ENCODE measurements around the gene TLN1.

TLN1 gene

DNA sequence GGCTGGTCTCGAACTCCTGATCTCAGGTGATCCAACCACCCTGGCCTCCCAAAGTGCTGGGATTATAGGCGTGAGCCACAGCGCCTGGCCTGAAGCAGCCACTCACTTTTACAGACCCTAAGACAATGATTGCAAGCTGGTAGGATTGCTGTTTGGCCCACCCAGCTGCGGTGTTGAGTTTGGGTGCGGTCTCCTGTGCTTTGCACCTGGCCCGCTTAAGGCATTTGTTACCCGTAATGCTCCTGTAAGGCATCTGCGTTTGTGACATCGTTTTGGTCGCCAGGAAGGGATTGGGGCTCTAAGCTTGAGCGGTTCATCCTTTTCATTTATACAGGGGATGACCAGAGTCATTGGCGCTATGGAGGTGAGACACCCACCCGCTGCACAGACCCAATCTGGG, 56.8 kb downstream of the TLN1 start:
- H3K4me3 ChIP-seq (ENCODE audit: low read length): no peak overlapping the region
- no peak for DNase-seq (ENCODE audit: low read depth, low spot score)

DNA sequence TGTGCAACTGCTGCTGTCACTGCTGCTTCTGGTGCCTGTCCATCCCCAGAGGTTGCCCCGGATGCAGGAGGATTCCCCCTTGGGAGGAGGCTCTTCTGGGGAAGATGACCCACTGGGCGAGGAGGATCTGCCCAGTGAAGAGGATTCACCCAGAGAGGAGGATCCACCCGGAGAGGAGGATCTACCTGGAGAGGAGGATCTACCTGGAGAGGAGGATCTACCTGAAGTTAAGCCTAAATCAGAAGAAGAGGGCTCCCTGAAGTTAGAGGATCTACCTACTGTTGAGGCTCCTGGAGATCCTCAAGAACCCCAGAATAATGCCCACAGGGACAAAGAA, 58.0 kb downstream of the TLN1 start:
- DNase-seq (ENCODE audit: low read depth, low spot score): no peak
- H3K4me3 ChIP-seq (ENCODE audit: low read length): no peak overlapping the region

DNA sequence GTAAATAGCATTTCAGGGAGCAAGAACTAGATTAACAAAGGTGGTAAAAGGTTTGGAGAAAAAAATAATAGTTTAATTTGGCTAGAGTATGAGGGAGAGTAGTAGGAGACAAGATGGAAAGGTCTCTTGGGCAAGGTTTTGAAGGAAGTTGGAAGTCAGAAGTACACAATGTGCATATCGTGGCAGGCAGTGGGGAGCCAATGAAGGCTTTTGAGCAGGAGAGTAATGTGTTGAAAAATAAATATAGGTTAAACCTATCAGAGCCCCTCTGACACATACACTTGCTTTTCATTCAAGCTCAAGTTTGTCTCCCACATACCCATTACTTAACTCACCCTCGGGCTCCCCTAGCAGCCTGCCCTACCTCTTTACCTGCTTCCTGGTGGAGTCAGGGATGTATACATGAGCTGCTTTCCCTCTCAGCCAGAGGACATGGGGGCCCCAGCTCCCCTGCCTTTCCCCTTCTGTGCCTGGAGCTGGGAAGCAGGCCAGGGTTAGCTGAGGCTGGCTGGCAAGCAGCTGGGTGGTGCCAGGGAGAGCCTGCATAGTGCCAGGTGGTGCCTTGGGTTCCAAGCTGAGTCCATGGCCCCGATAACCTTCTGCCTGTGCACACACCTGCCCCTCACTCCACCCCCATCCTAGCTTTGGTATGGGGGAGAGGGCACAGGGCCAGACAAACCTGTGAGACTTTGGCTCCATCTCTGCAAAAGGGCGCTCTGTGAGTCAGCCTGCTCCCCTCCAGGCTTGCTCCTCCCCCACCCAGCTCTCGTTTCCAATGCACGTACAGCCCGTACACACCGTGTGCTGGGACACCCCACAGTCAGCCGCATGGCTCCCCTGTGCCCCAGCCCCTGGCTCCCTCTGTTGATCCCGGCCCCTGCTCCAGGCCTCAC, 58.6 kb downstream of the TLN1 start, which contains the start of gene CA9:
CA9 (plus strand) TSS at position 797 of the 893 bp plus-strand sequence; CDS start at position 829, 32 bp downstream.
- no peak within 1 kb of the TSS for H3K4me3 ChIP-seq (ENCODE audit: low read length)
- no peak for DNase-seq (ENCODE audit: low read depth, low spot score)

DNA sequence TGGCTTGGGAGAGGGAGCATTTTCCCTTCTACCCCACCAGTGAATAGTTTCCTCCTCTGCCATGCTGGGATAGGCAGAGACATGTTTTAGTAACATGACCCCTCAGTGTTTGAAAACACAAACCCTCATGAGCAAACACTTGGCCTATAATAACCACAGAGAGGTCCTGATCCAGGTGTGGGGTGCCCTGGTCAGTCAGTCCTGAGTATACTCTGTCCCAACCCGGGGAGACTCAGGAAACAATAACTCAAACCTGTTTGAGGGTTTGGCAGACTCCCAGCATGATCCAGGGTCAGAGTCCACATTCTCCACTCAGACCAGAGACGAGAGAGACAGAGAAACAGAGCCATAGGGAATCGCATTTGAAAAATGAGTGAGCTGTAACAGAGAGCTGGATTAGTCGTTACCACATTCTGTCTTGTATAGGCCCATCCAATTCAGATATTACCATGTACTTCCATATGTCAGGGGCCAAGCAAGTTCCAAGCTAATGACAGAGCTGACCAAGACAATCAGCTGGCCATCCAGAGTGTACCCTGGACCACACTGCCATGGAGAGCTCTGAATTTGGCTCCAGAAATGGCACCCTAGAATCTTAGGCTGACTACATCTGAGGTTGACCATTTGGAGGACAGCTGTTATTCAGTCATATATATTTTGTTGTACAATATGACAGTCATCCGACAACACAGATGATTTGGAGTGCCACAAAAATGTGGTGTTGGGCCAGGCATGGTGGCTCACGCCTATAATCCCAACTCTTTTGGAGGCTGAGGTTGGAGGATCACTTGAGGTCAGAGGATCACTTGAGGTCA, 62.5 kb downstream of the TLN1 start:
- DNase-seq (ENCODE audit: low read depth, low spot score): no peak
- H3K4me3 ChIP-seq (ENCODE audit: low read length): no peak overlapping the region

DNA sequence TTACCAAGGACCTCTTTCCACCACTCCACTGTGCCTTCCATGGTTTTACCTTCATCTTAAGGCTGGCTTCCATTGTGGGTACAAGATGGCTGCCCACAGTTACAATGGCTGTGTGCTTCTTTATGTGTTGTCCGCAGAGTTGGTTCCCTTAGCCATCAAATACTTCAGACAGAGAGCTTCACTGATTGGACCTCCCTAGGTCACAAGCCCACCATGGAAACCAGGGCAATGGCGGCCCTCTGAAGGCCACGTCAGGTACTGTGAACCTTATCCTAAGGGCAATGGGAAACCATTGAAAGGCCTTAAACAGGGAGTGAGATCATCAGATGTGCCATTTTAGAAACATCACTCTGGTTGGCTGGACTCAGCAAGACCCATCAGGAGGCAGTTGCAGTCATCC, 64.1 kb downstream of the TLN1 start:
- DNase-seq (ENCODE audit: low read depth, low spot score): no peak
- no peak overlapping the region for H3K4me3 ChIP-seq (ENCODE audit: low read length)

DNA sequence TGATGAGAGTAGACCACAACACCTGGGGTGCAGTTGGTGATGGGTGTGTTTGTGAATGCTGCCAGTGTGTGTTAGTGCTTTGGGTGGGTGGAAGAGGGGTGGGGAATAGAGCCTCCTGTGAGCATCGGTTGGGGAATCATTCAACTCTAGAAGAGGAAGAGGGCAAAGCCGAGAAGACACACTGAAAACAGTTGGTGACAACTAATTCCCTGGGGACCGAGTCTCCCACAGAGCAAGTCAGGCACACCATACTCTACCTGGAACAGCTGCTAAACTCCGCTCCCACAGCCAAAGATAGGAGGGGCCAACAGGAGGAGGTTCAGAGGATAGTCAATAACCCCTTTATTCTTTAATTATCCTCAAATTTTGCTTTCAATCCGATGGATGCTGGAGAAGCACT, 65.4 kb downstream of the TLN1 start:
- DNase-seq (ENCODE audit: low read depth, low spot score): no peak
- no peak overlapping the region for H3K4me3 ChIP-seq (ENCODE audit: low read length)

DNA sequence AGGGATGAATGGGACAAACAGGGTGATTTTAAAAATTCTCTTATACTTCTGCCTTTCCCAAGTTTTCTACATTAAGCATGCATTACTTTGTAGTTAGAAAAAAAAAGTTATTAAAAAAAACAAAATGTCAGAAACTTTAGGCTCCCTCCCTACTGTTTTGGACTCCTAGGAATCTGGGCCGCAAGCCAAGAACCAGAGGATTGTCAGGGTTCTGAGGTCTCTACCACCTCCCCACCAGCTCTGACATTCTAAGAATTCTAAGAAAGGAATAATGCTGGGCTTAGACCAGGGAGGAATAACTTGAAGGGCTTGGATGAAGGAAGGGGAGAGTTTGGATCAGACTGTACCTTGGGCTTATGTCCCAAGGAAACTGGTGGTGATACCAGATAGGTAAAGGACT, 66.0 kb downstream of the TLN1 start:
- no peak for DNase-seq (ENCODE audit: low read depth, low spot score)
- peak overlapping the region; percentile 59 for H3K4me3 ChIP-seq (ENCODE audit: low read length)

DNA sequence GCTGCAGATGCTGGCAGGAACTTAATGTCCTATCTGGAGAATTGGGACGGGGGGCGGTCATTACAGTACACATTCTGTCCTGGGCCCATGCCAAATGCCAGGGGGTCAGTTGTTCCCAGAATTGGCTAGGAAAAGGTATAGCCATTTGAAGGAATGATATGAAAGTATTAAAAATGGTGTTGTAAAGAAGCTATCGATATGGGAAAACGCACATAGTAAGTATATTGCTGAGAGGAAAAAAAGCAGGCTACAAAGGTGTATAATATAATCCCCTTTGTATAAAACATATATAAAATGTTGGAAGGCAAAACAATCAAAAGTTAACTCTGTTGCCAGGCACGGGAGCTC, 66.5 kb downstream of the TLN1 start:
- peak overlapping the region; percentile 59 for H3K4me3 ChIP-seq (ENCODE audit: low read length)
- DNase-seq (ENCODE audit: low read depth, low spot score): no peak

DNA sequence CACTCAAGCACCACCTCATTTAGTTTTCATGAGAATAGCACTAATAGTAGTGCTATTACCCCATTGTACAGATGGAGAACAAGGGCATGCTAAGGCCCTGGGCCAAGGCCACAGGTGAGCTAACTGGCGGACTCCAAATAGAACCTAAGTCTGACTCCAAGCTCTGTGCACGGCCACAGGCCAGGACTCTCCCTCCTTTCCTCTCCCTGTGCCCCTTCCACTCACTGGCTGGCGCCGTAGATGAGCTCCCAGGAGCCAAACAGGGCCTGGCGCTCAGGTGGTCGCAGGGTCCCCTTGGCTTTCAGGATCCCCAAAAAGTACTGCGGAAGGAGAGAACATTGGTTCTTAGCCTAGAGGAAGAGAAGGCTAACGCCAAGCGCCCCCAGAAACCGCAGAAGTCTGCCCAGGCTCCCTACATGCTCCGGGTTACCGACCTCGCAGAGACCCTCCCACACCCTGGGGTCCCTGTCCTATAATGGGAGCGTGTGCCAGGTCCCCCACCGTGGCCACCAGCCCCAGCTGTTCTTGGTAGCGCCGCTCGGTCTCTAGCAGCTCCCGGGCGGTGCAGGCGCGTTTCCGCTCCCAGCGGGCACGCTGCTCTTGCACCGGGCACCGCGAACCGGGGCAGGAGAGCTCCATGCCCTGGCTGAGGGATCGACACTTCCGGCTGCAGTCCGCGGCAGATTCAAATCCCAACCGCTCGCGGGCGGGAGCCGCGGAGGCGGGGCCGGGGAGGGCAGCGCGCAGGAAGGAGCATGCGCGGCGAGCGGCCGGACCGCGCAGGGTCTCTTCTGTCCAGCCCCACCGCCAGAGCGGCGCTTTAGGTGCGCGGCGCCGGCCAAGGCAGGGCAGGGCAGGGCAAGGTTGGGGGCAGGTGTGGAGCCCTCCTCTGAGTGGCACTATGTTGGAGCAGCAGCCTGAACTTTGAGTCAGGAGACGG, 67.2 kb downstream of the TLN1 start, which contains the start of gene ARHGEF39:
ARHGEF39 (minus strand) TSS at position 665 of the 940 bp plus-strand sequence; CDS start at position 639, 26 bp downstream.
- DNase-seq (ENCODE audit: low read depth, low spot score): peak; percentile 68

DNA sequence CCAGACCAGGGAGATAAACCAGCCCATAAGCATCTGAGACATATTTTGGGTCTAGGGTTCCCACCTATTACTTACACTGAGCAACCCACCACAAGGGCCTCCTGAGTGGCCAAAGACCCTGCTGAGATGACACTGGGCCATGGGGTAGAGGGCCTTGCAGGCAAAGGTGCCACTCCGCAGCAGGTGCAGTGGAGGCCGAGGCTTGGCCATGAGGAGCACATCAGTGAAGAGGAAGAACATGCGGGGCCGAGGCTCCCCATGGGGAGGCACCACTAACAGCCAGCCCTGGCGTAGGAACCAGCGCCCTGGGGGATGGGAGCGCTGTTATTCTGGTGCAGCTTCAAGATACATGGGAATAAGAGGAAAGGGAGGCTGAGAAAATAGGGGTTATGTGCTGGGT, 69.6 kb downstream of the TLN1 start:
- H3K4me3 ChIP-seq (ENCODE audit: low read length): no peak overlapping the region; the same call in 1 of the 2 replicates
- DNase-seq (ENCODE audit: low read depth, low spot score): no peak

More for the DNA sequence above, 67.2 kb downstream of the TLN1 start, which contains the start of gene ARHGEF39:
- H3K4me3 ChIP-seq (ENCODE audit: low read length): peak within 1 kb of the TSS; percentile 59

DNA sequence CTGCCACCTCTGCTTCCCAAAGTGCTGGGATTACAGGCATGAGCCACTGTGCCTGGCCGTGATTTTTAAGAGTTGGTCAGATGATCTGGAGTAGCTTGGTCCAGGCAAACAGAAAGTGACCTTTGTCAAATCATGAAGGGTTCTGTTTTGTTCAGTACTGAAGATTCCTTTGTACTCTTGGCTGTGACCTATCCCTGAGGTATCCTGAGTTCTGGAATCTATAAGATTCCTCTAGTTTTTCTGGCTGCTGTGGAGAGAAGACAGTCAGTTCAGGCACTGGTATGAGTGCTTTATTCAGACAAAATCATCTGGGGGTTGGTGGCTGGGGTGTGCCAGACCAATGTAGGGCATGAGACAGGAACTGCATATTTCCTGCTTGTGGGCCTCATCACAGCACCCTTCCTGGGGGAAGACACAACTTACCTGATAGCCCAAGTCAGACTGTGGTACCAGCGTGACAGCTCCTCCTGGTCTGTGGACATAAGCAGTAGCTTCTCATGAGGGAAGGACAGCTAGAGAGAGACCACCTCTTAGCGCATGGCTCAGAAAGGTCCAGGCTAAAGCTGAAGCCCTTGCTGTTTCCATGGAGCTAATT, 70.1 kb downstream of the TLN1 start:
- H3K4me3 ChIP-seq (ENCODE audit: low read length): peak overlapping the region; percentile 20
- DNase-seq (ENCODE audit: low read depth, low spot score): peak; percentile 55

DNA sequence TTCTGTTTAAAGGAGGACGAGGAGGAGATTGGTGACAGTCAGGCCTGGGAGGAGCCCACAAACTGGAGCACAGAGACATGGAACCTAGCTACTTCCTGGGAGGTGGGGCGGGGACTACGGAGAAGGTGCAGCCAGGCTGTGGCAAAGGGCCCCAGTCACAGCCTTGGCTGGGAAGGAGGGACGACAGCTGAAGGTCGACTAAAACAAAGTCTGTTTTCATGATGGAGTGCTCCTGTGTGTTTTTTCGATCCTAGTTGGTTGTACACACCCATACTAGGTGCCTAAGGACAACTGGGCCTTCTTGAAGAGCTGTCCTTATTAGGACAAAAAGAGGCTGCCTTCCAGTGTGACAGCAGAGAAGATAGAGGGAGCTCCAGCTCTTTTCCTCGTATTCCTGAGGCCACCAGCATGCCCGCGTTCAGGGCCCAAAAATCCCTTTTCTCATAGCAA, 71.0 kb downstream of the TLN1 start:
- no peak for DNase-seq (ENCODE audit: low read depth, low spot score)
- no peak overlapping the region for H3K4me3 ChIP-seq (ENCODE audit: low read length)

DNA sequence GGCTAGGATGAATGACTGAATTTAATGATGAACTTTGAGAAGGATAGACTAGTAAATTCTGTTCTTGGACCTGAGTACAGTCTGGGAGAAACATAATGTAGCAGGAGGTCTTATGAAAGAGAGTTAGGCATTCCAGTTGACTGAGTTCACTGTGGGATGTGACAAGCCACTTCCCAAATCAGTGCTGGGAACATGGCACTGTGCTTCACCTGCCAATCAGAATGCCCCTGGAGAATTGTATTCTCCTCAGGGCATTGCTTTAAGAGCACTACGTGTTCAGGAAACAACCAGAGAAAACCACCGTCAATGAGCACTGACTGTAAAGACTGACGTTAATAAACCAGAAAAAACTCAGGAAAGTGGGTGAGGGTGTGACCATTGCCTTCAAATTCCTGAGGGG, 72.7 kb downstream of the TLN1 start:
- peak overlapping the region; percentile 72; the same call in 1 of the 2 replicates for H3K4me3 ChIP-seq (ENCODE audit: low read length)

DNA sequence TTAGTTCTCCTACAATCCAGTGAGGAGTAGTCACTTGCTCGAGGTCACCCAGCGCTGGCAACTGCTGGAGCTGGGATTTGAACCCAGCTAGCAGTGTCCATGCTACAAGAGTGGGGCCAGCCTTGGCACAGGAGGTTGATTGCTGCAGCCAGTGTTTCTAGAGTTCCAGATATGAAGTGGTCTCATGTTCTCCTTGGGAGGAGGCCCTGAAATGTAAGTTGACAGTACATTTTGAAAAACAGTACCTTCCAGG, 73.1 kb downstream of the TLN1 start:
- peak overlapping the region; percentile 72 for H3K4me3 ChIP-seq (ENCODE audit: low read length)
- DNase-seq (ENCODE audit: low read depth, low spot score): no peak

More for the DNA sequence above, 72.7 kb downstream of the TLN1 start:
- no peak for DNase-seq (ENCODE audit: low read depth, low spot score)

DNA sequence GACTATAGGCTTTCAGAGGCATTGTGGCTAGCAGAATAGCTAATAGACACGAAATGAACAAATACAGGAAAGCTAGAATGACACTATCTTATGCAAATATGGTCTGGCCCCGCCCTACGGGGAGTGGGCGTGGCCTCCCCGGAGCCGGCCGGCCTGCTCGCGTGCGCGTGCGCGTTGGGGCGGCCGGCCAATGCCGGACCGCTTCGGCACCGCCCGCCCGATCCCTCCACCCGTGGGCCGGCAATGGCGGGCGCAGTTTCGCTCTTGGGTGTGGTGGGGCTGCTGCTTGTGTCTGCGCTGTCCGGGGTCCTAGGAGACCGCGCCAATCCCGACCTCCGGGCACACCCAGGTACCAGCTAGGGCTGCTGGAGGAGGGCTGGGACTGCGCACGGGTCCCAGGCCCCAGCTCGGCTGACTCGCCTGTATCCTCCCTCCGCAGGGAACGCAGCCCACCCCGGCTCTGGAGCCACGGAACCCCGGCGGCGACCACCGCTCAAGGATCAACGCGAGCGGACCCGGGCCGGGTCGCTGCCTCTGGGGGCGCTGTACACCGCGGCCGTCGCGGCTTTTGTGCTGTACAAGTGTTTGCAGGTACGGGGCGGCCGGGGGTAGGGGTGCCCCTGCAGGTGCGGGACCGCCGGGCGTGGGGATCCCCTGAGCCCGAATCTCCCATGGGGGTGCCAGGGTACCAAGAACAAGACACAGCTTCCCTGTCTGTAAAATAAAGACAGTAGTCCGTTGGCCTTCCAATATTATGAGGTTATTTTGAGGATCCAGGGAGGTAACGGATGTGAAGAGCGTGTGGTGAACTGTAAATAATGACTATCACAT, 73.6 kb downstream of the TLN1 start, which contains the start of gene CCDC107:
CCDC107 (plus strand) TSS at position 156 of the 831 bp plus-strand sequence; CDS start at position 244, 88 bp downstream.
- DNase-seq (ENCODE audit: low read depth, low spot score): peak; percentile 40
- peak within 1 kb of the TSS; percentile 72 for H3K4me3 ChIP-seq (ENCODE audit: low read length)

DNA sequence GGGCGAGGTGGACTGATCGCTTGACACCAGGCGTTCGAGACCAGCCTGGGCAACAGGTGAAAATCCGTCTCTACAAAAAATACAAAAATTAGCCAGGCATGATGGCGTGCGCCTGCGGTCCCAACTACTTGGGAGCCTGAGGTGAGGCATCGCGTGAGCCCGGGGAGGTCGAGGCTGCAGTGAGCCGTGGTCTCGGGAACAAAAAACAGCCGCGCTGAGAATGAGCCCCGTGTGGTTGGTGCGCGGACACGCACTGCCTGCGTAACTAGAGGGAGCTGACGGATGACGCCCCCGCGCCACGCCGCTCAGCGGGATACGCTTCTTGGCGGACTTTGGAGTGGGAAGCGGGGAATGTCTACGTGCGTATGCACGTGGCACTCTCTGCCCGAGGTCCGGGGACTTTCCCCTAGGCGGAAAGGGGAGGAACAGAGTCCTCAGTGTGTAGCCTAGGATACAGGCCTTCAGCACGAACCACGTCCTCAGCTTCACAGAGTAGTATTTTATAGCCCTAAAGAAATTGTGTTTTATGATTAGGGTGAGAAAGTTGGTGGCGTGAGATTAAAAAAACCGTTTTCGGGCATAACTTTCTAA, 74.4 kb downstream of the TLN1 start, which contains the start of gene RMRP:
RMRP (minus strand) TSS at position 474 of the 591 bp plus-strand sequence.
- DNase-seq (ENCODE audit: low read depth, low spot score): peak; percentile 98

DNA sequence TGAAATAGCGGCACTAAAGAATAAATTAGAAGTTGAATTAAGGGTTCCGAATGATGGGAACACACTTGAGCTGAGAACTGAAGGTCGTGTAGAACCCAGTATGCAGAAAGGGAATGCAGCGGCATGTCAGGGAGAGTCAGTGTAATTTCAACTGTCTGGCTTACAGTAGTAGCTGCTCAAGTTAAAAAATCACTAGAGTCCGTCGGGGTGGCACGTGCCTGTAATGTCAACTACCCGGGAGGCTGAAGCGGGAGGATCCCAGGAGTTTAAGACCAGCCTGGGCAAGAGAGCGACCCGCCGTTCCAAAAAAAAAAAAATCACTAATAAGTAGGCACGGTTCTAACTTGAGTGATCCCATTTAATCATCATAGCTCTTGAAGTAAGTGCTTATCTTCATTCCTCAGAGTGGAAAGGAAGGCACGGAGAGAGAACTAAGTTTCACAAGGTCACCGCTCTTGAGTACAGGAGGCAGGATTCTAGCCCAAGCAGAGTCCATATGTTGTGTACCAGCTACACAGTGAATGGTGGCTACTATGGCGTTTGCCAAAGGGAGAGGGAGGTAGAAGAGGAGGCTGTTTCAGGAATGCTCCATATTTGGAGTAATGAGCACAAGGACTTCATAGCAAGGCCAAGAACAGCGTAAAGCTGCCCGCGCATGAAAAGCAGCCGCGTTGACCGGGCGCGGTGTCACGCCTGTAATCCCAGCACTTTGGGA, 75.0 kb downstream of the TLN1 start:
- no peak for DNase-seq (ENCODE audit: low read depth, low spot score)
- peak overlapping the region; percentile 72 for H3K4me3 ChIP-seq (ENCODE audit: low read length)

More for the DNA sequence above, 74.4 kb downstream of the TLN1 start, which contains the start of gene RMRP:
- H3K4me3 ChIP-seq (ENCODE audit: low read length): peak within 1 kb of the TSS; percentile 72

All from Jurkat, Clone E6-1 (cell line).